ENCODE measurements around the gene SLC26A6.

GRCh38 chr3:48584836-48585235 is 50.4 kb downstream of the SLC26A6 start:
- TF ChIP-seq CTCF (IDR thresholded peaks at IDR 0.05; ENCODE audit: insufficient read depth, low read length) (no peak), POLR2AphosphoS5 (IDR thresholded peaks at IDR 0.05; ENCODE audit: low read depth) (no peak)
- TF ChIP-seq, protein P1, sequence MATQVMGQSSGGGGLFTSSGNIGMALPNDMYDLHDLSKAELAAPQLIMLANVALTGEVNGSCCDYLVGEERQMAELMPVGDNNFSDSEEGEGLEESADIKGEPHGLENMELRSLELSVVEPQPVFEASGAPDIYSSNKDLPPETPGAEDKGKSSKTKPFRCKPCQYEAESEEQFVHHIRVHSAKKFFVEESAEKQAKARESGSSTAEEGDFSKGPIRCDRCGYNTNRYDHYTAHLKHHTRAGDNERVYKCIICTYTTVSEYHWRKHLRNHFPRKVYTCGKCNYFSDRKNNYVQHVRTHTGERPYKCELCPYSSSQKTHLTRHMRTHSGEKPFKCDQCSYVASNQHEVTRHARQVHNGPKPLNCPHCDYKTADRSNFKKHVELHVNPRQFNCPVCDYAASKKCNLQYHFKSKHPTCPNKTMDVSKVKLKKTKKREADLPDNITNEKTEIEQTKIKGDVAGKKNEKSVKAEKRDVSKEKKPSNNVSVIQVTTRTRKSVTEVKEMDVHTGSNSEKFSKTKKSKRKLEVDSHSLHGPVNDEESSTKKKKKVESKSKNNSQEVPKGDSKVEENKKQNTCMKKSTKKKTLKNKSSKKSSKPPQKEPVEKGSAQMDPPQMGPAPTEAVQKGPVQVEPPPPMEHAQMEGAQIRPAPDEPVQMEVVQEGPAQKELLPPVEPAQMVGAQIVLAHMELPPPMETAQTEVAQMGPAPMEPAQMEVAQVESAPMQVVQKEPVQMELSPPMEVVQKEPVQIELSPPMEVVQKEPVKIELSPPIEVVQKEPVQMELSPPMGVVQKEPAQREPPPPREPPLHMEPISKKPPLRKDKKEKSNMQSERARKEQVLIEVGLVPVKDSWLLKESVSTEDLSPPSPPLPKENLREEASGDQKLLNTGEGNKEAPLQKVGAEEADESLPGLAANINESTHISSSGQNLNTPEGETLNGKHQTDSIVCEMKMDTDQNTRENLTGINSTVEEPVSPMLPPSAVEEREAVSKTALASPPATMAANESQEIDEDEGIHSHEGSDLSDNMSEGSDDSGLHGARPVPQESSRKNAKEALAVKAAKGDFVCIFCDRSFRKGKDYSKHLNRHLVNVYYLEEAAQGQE (IDR thresholded peaks at IDR 0.05; ENCODE audit: insufficient replicate concordance, low read depth), result no peak
